Measurements from ENCODE around the gene RANGAP1.
A peak's percentile ranks its signal among the peaks of the same experiment; 100 is the strongest.

Gene RANGAP1

DNA sequence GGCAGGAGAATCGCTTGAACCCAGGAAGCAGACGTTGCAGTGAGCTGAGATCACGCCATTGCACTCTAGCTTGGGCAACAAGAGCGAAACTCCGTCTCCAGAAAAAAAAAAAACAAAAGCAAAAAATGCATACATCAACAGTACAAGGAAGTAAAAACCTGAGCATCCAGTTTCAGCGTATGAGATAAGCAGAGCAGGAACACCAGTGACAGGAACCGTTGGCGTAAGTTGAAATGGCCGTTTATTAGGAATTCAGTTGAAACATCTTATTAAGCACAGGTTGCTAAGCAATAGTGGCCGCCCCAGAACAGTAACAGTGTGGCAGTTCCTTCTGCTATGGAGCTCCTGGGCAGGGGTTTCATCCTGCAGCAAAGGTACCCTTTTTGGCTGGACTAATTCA, 84.8 kb downstream of the RANGAP1 start:
- no peak for DNase-seq (ENCODE audit: low read depth, low spot score)

GRCh38 chr22:41198027-41198580, 87.9 kb downstream of the RANGAP1 start:
- DNase-seq (ENCODE audit: low read depth, low spot score) = peak; percentile 47

GRCh38 chr22:41197038-41197972, 88.7 kb downstream of the RANGAP1 start:
- peak; percentile 85 for DNase-seq (ENCODE audit: low read depth, low spot score)
